Measurements from ENCODE around the gene SART1. TPM values are rescaled to one million over a fixed set of nuclear protein-coding genes. Genes with fewer than 3 reads are reported as not detected.
"Not testable (repeated sequence)": the region's sequence is repeated elsewhere in the genome, so short reads cannot be mapped to it uniquely, and the experiment has no call there.

SART1 gene
- total RNA-seq, 1 donor from 2014 or later, result 44.8 TPM

DNA sequence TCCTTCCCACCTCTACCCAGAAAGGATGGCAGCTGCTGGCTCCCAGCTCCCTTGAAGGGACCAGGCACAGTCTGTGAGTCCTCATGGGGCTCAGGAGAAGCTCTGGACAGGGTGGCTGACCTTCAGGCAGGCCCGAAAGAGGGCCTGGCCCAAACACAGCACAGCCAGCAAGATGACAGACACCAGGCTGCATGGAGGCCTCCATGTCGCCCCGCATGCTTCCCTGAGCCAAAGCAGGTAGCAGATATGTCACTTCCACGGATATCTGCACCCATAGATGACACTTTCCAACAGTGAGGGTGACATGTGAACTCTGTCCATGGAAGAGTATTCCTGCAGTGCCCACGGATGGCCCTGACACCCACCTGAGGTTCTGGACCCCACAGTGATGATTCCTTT is 22.1 kb downstream of the SART1 start:
- DNase-seq (ENCODE audit: low spot score in 2 of 2) (no peak), FAIRE-seq (no peak)

DNA sequence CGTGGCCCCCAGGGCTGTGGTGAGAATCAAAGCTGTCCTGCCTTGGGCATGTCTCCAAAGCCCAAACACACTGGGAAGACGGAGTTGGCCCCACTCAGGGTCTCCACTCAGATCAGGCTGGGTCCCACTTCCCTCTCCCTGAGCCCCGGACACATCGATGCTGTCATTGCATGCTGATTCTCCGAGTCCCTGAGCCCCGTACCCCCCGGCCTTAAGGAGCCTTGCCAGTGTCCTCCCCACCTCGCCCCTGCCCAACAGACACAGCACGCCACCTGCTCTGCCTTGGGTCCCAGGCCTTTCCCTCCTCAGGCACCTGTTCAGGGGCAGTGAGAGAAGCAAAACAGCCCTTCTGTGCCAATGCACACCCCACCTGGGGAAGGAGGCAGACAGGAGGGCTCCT is 25.8 kb downstream of the SART1 start:
- FAIRE-seq, result no peak
- DNase-seq (ENCODE audit: low spot score in 2 of 2), result no peak

DNA sequence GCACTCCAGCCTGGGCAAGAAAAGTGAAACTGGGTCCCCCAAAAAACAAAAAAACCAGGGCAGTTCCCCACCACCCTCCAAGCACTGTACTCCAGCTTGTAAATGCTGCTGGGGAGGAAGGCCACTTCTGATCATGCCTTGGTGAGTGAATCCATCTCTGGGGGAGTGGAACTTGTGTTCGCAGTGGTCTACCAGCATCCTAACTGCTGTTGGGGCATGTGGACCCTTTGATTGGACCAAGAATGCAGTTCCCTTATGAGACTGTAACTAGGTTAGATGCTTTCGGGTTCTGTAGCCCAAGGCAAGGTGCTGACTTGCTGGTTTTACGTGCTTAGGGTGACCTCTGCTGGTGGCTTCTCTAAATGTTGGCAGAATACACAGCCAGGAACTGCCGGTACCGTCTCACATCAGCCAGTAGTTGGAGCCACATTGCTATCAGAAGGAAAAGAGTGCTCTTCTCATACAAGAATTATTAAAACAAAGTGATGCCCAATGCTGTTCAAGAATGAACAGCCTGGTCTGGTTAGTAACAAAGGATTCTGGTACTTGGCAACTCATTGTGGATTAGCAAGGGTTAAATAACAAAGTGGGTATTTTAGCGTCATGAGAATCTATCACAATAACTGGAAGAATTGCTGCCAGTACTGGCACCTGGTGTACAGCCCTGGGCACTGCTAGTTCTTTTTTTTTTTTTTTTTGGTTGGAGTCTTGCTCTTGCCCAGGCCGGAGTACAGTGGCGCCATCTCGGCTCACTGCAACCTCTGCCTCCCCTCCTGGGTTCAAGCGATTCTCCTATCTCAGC is 27.5 kb downstream of the SART1 start:
- peak; percentile 88 for FAIRE-seq
- peak; percentile 77 to 90 for DNase-seq (ENCODE audit: low spot score in 2 of 2)

DNA sequence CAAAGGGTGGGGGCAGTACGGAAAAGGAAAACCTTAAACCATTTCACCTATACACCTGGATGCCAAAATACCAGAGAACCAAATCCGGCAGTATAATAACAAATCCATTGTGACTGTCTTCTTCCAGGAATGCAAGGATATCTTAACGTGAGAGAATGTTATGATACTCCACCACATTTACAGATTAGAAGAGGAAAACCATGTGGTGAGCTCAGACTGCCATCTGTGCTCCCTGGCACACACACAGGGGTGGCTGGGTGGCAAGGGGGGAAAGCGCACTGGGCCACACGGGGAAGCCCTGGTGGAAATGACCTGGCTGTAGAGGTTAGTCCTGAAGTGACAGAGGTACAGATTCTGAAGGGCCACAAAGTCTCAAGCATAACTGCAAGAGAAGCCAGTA is 30.5 kb downstream of the SART1 start:
- FAIRE-seq, result no peak
- no peak for DNase-seq (ENCODE audit: low spot score in 2 of 2)

DNA sequence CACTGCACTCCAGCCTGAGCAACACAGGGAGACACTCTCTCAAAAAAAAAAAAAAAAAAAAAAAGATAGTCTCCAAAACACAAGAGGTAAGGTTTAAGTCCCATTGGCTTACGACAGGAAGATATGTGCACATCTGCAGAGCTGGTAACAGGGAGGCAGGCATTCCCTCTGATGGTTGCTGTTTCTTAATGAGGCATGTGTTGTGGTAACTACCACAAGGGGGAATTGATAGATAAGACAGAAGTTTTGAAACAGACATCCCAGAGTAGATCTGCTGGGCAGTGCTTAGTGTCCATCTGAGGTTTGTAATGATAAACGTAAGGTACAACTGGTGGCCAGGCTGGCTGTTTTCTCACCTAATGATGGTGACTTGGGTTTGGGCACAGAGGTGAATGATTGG is 35.8 kb downstream of the SART1 start:
- FAIRE-seq (no peak), DNase-seq (ENCODE audit: low spot score in 2 of 2) (no peak)

DNA sequence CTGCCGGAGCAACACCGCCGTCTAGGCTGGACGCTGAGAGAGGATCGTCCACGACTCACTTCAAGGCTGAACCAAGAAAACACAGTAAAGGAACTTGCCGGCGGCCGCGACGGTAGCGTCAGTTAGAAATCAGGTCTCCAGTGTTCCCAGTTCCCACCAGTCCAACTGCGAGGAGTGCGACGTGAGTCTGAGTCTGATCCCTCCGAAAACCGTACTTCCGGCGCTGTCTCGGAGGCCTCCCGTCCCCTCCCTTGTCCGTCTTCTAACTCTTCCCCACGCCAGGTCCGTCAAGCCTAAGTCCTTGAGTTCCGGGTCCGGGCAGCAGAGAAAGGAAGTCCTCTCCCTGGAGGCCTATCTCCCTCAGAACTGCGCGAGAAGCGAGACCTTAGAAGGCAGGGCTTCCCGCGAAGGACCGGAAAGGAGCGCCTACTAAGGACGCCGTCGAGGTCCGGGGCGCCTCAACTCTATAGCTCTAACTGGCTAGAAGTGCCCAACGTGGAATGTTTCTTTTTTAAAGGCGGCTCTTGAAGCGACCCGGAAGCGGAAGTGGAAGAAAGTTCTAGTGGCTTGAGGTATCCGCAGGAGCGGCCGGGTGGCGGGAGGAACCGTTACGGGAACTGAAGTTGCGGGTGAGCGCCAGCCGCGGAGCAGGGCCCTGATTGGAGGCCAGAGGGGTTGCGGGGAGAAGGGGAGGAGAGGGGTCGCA is 40.6 kb downstream of the SART1 start, which contains the start of the genes BANF1 and EIF1AD:
BANF1 (plus strand) TSS at position 562 of the 706 bp plus-strand sequence. CDS start 748 bp downstream, outside the sequence.
EIF1AD (minus strand) TSS at position 216 of the 706 bp plus-strand sequence. CDS start 1,768 bp downstream, outside the sequence.
- DNase-seq (ENCODE audit: low spot score in 2 of 2) (peak; percentile 84), FAIRE-seq (no peak)

DNA sequence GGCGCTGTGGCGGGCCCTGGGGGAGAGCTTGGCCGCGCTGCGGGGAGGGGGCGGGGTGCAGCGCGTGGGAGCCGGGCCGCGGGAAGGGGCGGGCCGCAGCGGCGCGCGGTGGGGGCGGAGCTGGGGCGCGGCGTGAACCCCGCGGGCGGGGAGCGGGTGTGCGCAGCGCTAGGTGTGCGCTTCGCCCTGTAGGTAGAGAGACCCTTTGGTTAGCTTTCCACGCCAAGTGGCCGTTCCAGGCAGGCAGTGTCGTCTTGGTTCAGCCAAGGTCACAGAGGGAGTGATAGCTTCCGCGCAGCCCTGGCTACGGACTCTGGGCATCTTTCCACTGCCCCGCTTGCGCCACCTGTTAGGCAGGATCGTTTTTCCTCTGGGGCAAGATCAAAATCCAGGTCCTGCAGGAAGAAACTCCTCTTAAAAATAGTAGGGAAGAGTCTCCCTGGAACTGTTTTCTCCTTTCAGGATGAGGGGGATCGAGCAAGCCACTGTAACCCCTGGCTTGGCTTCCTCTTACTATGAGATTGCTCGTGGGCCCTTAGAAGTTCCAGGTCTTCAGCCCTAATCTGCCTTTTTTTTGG is 41.2 kb downstream of the SART1 start:
- no peak for FAIRE-seq
- DNase-seq (ENCODE audit: low spot score in 2 of 2), result peak; percentile 85 to 86

DNA sequence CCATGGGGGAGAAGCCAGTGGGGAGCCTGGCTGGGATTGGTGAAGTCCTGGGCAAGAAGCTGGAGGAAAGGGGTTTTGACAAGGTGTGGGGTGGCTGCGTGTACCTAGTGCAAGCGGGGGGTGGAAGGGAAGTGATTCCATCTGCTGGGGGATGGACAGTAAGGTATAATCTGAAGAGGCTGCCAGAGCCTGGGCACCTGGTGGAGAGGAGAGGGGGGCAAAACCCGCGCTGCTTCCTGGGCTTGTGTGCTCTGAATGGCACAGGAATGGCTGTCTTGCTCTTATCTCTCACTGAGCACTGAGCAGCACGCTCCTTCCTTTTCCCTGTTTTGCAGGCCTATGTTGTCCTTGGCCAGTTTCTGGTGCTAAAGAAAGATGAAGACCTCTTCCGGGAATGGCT is 41.8 kb downstream of the SART1 start:
- no peak for FAIRE-seq
- DNase-seq (ENCODE audit: low spot score in 2 of 2), result no peak

DNA sequence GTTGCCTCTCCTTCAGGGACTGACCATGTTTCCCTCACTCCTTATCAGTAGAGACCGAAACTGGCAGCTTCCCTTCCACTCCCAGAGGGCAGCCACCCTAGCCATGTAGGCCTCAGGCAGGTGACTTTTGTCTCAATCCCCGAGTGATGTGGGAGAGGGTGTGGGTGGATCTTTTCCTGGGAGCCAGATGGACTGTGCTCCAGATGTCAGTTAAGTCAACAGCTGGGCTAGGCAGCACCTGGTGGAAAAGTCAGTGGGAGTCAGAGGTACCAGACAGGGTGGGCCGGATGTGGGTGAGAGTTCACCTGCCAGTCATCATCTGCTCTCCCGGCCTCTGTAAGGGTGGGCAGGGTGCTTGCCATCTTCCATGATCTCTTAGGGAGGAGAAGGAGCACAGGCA is 42.7 kb downstream of the SART1 start:
- no peak for FAIRE-seq
- no peak for DNase-seq (ENCODE audit: low spot score in 2 of 2)

DNA sequence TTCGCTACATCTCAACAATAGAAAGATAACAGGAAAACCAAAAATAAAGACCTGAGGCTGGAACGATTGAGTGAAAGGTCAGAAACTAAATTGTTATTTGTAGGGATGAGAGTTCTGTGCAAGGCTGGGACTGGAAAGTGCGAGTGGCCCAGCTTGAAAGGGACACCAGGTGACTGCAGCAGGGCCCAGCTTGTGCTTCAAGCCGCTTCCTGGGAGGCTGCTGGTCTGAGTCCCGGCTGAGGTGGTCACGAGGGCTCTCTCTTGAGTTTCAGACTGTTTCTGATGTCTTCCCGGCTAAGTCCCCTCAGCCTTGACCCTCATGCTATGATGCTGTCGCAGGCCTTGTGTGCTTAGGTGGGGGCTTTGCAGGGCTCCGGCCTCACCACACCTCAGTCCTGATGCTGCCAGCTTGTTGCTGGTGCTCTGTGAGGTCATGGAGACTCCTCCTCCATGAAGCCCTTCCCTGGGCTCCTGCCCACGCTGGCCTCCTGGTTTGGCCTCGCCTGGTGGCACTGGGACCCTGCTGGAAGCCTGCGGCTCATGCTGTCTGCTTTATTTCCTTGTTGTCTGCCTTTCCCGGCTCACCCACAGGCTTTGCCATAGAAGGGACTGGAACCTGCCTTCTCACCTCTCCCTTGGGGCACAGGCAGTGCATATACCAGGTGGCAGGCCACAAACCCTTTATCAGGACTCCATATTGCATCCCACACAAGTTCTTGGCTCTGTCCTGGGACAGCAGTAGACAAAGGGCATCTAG is 44.8 kb downstream of the SART1 start:
- no peak for DNase-seq (ENCODE audit: low spot score in 2 of 2)
- no peak for FAIRE-seq

DNA sequence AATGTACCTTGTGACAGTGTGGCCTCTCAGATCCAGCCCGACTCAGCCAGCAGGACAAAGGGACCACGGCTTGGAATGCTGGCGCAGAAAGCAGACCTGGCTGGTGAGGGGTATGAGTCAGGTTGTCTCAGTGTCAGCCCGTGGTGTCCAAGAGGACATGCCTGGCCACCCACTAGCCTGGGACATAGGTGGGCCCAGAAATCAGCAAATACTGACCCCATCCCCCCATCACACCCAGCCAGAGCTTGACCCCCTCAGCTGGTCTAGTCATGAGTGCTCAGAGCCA is 45.3 kb downstream of the SART1 start:
- FAIRE-seq (no peak), DNase-seq (ENCODE audit: low spot score in 2 of 2) (no peak)

DNA sequence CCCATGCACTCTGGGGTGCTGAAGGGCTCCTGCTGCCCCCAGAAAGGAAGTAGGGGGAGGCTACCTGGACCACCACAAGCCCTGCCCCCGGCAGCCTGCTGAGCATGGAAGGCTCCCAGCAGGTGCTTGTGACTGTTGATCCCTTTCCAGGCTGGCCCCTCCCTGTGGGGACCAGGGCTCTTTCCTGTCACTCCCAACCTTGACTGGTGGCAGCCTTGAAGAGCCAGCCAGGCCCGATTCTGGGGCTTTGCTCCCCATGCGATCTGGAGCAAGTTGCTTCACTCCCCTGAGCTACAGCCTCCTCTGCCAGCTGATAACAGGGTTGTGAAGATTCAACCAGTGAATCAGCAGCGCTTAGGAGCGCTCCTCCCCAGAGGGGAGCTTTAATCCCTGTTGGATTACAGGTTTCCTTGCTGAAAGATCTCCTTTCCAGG is 45.7 kb downstream of the SART1 start:
- FAIRE-seq (no peak), DNase-seq (ENCODE audit: low spot score in 2 of 2) (no peak)

DNA sequence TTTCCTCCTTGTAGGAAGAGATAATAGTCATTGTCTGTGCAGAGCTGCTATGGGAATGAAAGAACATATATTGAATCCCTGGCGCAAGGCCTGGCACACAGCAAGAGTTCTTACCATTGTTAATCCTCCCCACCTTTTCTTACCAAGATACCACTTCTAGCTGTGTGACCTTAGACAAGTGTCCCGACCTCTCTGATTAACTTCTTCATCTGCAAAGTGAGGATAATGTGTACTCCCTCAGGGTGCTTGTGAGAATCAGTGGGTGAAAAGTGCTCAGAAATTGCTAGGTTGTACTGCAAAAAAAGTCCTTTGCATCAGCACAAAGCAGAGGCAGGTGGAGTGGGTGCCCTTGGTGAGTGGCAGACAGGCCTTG is 46.5 kb downstream of the SART1 start:
- no peak for FAIRE-seq
- DNase-seq (ENCODE audit: low spot score in 2 of 2), result no peak

DNA sequence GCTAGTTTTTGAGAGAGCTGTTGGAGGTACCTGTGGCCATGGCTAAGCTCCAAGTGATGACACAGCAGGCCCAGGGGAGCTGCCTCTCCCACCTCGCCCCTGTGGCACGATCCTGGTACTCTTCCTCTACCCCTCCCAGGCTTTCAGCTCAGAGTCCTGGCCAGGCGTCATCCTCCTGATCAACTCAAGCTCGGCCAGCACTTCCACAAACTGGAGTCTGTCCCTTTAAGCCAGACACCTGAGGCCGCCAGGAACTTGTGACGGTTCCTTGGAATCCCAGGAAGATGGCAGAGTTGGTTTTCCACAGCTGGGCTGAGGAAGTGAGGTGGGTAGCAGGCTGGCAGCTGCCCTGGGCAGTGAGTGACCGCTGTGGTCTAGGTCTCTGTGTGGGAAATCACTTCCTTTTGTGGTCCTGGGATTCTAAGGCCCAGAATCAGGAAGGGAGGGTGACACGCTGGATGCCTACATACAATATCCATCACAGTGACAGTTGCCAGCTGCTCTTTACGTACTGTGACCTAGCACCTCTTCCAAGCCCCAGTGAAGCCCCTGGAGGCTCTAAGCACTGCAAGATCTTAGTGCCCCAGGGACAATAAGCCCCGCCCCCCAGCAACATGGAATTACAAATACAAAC is 47.1 kb downstream of the SART1 start:
- DNase-seq (ENCODE audit: low spot score in 2 of 2) (no peak), FAIRE-seq (no peak)

DNA sequence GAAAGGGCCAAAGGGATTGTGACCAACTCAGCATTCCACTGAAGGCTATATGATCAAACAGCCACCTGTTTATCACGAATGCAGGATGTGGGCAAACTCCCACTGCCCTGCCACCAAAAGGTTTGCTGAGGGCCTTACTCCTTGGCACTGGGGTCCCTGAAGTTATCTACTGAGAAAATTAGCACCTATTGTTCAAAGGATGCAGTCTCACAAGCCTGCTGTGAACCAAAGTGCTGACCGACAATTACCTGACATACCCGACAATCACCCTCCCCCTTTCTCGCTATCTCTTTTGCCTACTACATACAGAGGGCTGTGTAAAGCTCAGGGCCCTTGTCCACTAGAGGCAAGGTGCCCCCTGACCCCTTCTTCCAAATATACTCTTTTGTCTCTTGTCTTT is 48.5 kb downstream of the SART1 start:
- DNase-seq (ENCODE audit: low spot score in 2 of 2); FAIRE-seq: not testable (repeated sequence)

DNA sequence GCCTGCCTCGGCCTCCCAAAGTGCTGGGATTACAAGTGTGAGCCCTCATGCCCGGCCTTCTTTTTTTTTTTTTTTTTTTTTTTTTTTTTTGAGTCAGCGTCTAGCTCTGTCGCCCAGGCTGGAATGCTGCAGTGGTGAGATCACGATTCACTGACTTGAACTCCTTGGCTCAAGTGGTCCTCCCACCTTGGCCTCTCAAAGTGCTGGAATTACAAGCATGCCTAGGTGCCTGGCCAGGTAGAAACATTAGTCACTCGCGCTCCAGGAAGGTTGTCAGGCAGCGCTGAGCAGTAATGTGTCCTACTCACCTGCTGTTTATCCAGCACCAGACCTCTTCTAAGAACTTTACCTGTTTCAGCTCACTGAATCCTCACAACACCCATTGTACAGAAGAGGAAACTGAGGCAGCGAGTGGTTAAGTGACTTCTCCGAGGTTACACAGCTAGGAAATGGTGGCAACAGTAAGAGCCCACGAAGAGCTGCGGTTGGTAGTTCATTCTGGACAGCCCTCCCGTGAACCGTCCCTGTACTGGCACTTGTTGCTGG is 49.8 kb downstream of the SART1 start:
- DNase-seq (ENCODE audit: low spot score in 2 of 2), result no peak
- FAIRE-seq, result no peak

DNA sequence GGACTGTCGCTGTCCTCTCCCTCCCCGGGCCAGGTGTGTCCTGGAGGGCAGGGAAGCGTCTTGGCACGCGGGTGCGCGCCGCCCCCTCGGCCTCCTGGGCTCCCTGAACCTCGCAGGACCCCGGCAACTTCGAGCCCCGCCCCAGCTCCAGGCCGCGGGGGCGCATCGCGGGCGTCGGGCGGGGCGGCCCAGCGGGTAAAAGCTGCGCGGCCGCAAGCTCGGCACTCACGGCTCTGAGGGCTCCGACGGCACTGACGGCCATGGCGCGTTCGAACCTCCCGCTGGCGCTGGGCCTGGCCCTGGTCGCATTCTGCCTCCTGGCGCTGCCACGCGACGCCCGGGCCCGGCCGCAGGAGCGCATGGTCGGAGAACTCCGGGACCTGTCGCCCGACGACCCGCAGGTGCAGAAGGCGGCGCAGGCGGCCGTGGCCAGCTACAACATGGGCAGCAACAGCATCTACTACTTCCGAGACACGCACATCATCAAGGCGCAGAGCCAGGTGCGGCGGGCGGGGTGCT is 50.3 kb downstream of the SART1 start, which contains the start of gene CST6:
CST6 (plus strand) TSS at position 224 of the 519 bp plus-strand sequence; CDS start at position 261, 37 bp downstream.
- FAIRE-seq (no peak), DNase-seq (ENCODE audit: low spot score in 2 of 2) (no peak)

DNA sequence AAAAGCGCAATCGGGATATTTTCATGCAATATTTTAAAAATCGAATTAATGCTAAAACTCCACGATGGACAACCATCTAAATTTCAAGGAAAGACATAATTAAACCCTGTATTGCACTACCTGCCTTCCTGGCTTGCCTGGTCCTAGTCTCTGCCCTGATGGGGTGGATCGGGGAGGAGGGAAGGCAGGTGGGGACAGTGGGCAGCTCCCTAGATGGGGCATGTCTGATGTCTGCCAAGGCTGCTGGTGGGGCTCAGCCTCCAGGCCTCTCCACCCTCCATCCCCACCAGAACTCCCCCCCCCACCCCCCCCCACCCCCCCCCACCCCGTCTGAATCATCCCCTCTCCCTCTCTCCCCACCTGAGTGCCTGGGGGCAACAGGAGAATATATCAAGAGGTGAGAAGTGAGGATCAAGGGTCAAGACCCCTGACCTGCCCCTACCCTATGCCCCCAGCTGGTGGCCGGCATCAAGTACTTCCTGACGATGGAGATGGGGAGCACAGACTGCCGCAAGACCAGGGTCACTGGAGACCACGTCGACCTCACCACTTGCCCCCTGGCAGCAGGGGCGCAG is 50.9 kb downstream of the SART1 start:
- FAIRE-seq, result no peak
- no peak for DNase-seq (ENCODE audit: low spot score in 2 of 2)

Data from frontal cortex (tissue), 4 donors.